Measurements from ENCODE around the gene ST8SIA1. TPM values are rescaled to one million over a fixed set of nuclear protein-coding genes. Genes with fewer than 3 reads are reported as not detected.

Gene ST8SIA1
- total RNA-seq, 4 donors from 2014 or later: 0.72 to 7.1 (median 2.5) TPM

GRCh38 chr12:22248571-22249115, 85.9 kb downstream of the ST8SIA1 start:
- DNase-seq (ENCODE audit: low spot score): no peak
- ATAC-seq (ENCODE audit: low FRiP score): no peak
- TF ChIP-seq, protein P1, sequence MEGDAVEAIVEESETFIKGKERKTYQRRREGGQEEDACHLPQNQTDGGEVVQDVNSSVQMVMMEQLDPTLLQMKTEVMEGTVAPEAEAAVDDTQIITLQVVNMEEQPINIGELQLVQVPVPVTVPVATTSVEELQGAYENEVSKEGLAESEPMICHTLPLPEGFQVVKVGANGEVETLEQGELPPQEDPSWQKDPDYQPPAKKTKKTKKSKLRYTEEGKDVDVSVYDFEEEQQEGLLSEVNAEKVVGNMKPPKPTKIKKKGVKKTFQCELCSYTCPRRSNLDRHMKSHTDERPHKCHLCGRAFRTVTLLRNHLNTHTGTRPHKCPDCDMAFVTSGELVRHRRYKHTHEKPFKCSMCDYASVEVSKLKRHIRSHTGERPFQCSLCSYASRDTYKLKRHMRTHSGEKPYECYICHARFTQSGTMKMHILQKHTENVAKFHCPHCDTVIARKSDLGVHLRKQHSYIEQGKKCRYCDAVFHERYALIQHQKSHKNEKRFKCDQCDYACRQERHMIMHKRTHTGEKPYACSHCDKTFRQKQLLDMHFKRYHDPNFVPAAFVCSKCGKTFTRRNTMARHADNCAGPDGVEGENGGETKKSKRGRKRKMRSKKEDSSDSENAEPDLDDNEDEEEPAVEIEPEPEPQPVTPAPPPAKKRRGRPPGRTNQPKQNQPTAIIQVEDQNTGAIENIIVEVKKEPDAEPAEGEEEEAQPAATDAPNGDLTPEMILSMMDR (IDR thresholded peaks at IDR 0.05): no peak

- ATAC-seq (ENCODE audit: low FRiP score) (no peak), DNase-seq (ENCODE audit: low spot score) (no peak)
- TF ChIP-seq, protein P1 (IDR thresholded peaks at IDR 0.05): no peak
Observed at GRCh38 chr12:22248121-22248520, 86.4 kb downstream of the ST8SIA1 start.

- DNase-seq (ENCODE audit: low spot score) (no peak), ATAC-seq (ENCODE audit: low FRiP score) (no peak)
- TF ChIP-seq, protein P1 (IDR thresholded peaks at IDR 0.05): no peak
Observed at GRCh38 chr12:22246217-22246846, 88.2 kb downstream of the ST8SIA1 start.

DNA sequence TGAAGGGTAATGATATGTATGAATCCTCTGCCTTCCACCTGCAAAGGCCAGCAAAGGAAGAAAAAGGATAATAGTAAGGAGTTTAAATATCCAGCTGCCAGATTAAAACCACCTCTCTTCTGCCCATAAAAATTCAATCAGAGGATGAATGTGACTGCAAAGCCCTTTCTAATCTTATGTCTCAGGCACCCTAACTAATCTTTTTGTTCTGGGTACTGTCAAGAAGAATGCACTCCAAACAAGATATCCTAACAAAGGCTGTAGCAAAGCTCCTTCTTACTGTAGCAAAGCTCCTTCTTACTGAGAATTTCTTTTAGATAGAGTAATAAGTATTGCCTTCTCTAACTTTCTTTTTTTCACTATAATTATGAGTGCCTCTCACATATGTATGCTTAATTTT, 91.8 kb downstream of the ST8SIA1 start:
- TF ChIP-seq, protein P1 (IDR thresholded peaks at IDR 0.05): no peak
- DNase-seq (ENCODE audit: low spot score): no peak
- no peak for ATAC-seq (ENCODE audit: low FRiP score)

- DNase-seq (ENCODE audit: low spot score) (no peak), ATAC-seq (ENCODE audit: low FRiP score) (no peak)
- TF ChIP-seq, protein P1 (IDR thresholded peaks at IDR 0.05): no peak
Observed at GRCh38 chr12:22238211-22238610, 96.3 kb downstream of the ST8SIA1 start.

DNA sequence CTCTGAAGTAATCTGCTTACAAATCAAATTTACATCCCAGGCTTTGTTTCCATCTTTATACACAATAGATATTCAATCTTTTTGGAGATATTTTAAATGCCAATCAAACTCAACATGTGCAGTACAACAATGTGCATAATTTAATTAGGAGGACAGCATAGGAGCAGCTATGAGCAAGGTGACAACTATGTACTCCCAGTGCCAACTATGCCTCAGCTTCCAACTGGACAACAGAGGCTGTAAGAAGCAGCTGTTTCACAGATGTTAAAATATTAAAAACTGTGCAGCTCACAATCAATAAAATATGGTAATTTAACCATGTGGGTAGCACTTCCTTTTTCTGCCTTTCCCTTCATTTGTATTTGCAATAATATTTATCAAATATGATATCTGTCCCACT, 99.9 kb downstream of the ST8SIA1 start:
- TF ChIP-seq, protein P1 (IDR thresholded peaks at IDR 0.05): no peak
- no peak for DNase-seq (ENCODE audit: low spot score)
- ATAC-seq (ENCODE audit: low FRiP score): no peak

DNA sequence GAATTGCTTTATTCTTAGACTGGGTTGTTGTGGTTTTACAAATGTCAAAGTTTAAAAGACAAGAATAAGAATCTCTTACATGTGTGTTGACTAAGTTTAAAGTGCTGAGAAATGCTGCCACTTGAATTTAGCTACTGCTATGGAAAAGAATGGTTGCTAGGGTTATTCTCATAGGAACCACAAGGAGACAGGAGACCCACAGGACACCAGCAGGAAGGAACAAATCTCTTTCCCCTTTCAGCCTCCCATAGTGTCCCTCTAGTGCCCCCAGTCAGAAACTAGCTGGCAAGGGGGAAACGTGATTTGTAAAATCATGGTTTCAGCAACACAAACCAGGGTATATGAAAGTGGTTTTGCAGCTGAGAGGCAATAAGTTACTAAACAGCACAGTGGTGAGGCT, 102.7 kb downstream of the ST8SIA1 start:
- TF ChIP-seq, protein P1 (IDR thresholded peaks at IDR 0.05): no peak
- ATAC-seq (ENCODE audit: low FRiP score) (no peak), DNase-seq (ENCODE audit: low spot score) (no peak)

All from omental fat pad (tissue), 4 donors.